Right lobe of liver (tissue), 4 donors: ENCODE measurements around the gene WDSUB1.

ENCODE experiments used
- POLR2A ChIP-seq: fragments of 450-650 bp; IDR thresholded peaks from one replicate; pipeline ENCODE4 v1.6.1; 2017; ENCODE audit warnings: antibody characterized with exemption, mild to moderate bottlenecking
- TF ChIP-seq, protein P1 (sequence below), 4 donors: fragments of 200-600 bp in 3 of 4; fragments of 450-650 bp in 1 of 4; IDR thresholded peaks; one replicate each; pipeline versions ENCODE4 v1.5.1 to v1.8.0; 2016 to 2022; ENCODE audit warnings: antibody characterized with exemption in 4 of 4, mild to moderate bottlenecking in 2 of 4
- donor health status: DM: no; HTN: no; CAD: no.
- donor health status: DM: no; HTN: no; CAD: no.
- donor health status: DM: no; HTN: yes; CAD: no.

DNA sequence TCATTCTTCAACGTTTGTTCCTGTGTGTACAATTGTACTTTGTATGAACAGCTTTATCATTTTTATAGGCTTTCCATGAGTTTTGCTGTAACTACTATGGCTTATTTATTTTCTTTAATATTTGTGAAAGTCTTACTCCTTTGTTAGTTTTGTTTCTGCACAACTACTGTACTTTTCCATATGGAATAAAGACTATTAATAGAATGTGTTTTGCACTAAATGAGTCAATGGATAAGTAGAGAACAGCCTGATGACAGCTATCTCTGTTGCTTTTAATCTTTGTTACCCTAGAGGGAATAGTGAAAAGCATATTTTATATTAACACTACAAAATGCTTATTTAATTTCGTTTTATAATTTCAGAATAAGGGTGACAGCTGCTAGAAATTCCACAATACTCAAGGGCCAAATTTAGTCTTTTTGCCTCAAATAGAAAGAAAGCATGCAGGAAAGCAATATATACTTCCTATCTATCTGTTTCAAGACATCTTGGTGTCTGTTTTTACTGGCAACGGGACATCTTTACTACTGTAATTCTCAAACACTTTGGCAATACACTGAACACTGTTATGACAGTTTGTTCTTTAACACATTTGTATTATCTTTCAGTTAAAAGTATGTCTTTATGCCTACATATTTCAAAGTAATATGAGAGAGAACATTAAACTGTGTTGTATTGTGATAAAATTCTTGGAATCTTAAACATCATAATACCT, 53.9 kb downstream of the WDSUB1 start:
- TF ChIP-seq, protein P1, sequence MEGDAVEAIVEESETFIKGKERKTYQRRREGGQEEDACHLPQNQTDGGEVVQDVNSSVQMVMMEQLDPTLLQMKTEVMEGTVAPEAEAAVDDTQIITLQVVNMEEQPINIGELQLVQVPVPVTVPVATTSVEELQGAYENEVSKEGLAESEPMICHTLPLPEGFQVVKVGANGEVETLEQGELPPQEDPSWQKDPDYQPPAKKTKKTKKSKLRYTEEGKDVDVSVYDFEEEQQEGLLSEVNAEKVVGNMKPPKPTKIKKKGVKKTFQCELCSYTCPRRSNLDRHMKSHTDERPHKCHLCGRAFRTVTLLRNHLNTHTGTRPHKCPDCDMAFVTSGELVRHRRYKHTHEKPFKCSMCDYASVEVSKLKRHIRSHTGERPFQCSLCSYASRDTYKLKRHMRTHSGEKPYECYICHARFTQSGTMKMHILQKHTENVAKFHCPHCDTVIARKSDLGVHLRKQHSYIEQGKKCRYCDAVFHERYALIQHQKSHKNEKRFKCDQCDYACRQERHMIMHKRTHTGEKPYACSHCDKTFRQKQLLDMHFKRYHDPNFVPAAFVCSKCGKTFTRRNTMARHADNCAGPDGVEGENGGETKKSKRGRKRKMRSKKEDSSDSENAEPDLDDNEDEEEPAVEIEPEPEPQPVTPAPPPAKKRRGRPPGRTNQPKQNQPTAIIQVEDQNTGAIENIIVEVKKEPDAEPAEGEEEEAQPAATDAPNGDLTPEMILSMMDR (IDR thresholded peaks at IDR 0.05): no peak
- TF ChIP-seq POLR2A: no peak
